Duodenal mucosa (tissue), 2 donors: ENCODE measurements around the gene C1QTNF3.
"Not testable (repeated sequence)": the region's sequence is repeated elsewhere in the genome, so short reads cannot be mapped to it uniquely, and the experiment has no call there.

Experiments used
- H3K27ac ChIP-seq: one replicate; pipeline ENCODE4 v1.7.0; 2013; ENCODE audit warnings: low read depth, low read length
- H3K27me3 ChIP-seq, 2 donors: one replicate each; pipeline ENCODE4 v1.7.0; 2013; ENCODE audit warnings: low read length in 2 of 2, control low read depth in 1 of 2; ENCODE audit not compliant: insufficient read depth in 2 of 2, control insufficient read depth in 1 of 2
- H3K36me3 ChIP-seq, 2 donors: one replicate each; pipeline ENCODE4 v1.7.0; 2013; ENCODE audit warnings: low read length in 2 of 2, control low read depth in 1 of 2; ENCODE audit not compliant: insufficient read depth in 2 of 2, control insufficient read depth in 1 of 2
- H3K4me1 ChIP-seq, 2 donors: one replicate each; pipeline ENCODE4 v1.7.0; 2013; ENCODE audit warnings: low read length in 2 of 2, control low read depth in 1 of 2; ENCODE audit not compliant: insufficient read depth in 2 of 2, control insufficient read depth in 1 of 2
- H3K4me3 ChIP-seq, 2 donors: one replicate each; pipeline ENCODE4 v1.7.0; 2013; ENCODE audit warnings: low read length in 2 of 2, low read depth in 1 of 2
- H3K9ac ChIP-seq, 2 donors: one replicate each; pipeline ENCODE4 v1.7.0; 2013; ENCODE audit warnings: low read length in 2 of 2, low read depth in 1 of 2
- H3K9me3 ChIP-seq, 2 donors: one replicate each; pipeline ENCODE4 v1.7.0; 2013; ENCODE audit warnings: low read length in 2 of 2, control low read depth in 1 of 2; ENCODE audit not compliant: control insufficient read depth in 1 of 2

Gene C1QTNF3

DNA sequence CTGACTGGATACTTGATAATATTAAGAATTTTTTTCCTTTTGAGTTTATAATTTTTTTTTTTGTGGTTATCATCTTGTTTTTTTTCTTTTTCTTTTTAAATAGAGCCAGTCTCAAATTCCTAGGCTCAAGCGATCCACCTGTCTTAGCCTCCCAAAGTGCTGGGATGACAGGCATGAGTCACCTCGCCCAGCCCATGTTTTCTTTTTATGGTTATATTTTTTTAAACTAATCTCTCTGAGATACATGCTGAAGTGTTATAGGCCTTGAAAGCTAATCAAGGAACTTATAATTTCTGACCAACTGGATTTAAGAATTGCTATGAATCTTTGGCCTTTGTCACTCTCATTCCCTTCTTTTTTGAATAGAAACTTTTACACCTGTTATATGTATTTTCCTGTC lies 28.4 kb downstream of the C1QTNF3 start:
- H3K36me3 ChIP-seq = no peaks in the 10 kb centered on the region
- no peaks in the 10 kb centered on the region for H3K9me3 ChIP-seq
- no peaks in the 10 kb centered on the region for H3K27me3 ChIP-seq
- H3K9ac ChIP-seq = no peak overlapping the region
- H3K4me1 ChIP-seq = peaks cover 8 to 12% of the 10 kb centered on the region in 2 donors
- H3K4me3 ChIP-seq = no peak overlapping the region
- H3K27ac ChIP-seq = no peak overlapping the region

DNA sequence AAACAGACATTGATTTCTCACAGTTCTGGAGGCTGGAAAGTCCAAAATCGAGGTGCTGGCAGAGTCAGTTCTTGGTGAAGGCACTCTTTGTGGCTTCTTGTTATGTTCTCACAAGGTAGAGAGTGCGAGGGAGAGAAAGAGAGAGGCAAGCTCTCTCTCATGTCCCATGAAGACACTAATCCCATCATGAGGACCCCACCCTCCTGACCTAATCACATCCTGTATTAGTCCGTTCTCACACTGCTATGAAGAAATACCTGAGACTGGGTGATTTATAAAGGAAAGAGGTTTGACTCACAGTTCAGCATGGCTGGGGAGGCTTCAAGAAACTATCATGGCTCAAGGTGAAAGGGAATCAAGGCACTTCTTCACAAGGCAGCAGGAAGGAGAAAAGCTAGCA lies 29.5 kb downstream of the C1QTNF3 start:
- no peak overlapping the region for H3K9ac ChIP-seq
- H3K27ac ChIP-seq = no peak overlapping the region
- H3K9me3 ChIP-seq = no peaks in the 10 kb centered on the region
- H3K27me3 ChIP-seq = no peaks in the 10 kb centered on the region
- peaks cover 18 to 22% of the 10 kb centered on the region in 2 donors for H3K4me1 ChIP-seq
- H3K36me3 ChIP-seq = no peaks in the 10 kb centered on the region
- no peak overlapping the region for H3K4me3 ChIP-seq

DNA sequence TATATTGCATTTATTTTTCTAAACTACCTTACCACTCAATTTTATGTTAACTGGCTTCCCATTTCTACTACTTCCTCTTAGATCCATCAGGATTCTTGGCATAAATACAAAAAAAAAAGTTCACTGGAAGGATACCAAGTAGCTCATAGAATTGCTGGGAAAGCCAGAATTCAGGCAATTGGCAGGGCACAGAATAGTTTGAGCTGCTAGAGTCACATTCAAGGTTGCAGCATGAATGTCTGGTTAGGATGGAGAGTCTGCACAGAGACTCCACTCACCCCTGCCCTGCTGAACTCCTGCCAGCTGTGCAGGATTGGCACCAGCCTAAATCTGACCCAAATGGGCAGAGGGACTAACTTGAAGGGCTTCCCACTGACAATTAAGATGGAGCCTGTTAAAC lies 30.2 kb downstream of the C1QTNF3 start:
- H3K4me1 ChIP-seq = peaks cover 18 to 23% of the 10 kb centered on the region in 2 donors
- H3K9ac ChIP-seq = no peak overlapping the region
- H3K9me3 ChIP-seq = no peaks in the 10 kb centered on the region
- H3K27me3 ChIP-seq = no peaks in the 10 kb centered on the region
- no peak overlapping the region for H3K27ac ChIP-seq
- H3K4me3 ChIP-seq = no peak overlapping the region
- no peaks in the 10 kb centered on the region for H3K36me3 ChIP-seq

GRCh38 chr5:34011536-34011935 lies 31.5 kb downstream of the C1QTNF3 start:
- Histone ChIP-seq H3K4me3 (no peak overlapping the region), H3K9me3 (no peaks in the 10 kb centered on the region), H3K27me3 (no peaks in the 10 kb centered on the region), H3K36me3 (no peaks in the 10 kb centered on the region), H3K27ac (no peak overlapping the region), H3K4me1 (peaks cover 23 to 30% of the 10 kb centered on the region in 2 donors), H3K9ac (no peak overlapping the region)

GRCh38 chr5:34010146-34010545 lies 32.9 kb downstream of the C1QTNF3 start:
- H3K4me1 ChIP-seq = peaks cover 21 to 24% of the 10 kb centered on the region in 2 donors
- not testable (repeated sequence) for H3K27me3 ChIP-seq, H3K9me3 ChIP-seq, H3K9ac ChIP-seq, H3K4me3 ChIP-seq, H3K36me3 ChIP-seq, H3K27ac ChIP-seq

GRCh38 chr5:34009610-34010009 lies 33.4 kb downstream of the C1QTNF3 start:
- Histone ChIP-seq H3K9ac (no peak overlapping the region), H3K9me3 (no peaks in the 10 kb centered on the region), H3K36me3 (no peaks in the 10 kb centered on the region), H3K4me1 (peaks cover 17 to 24% of the 10 kb centered on the region in 2 donors), H3K4me3 (no peak overlapping the region), H3K27me3 (no peaks in the 10 kb centered on the region), H3K27ac (no peak overlapping the region)

GRCh38 chr5:34008802-34009201 lies 34.2 kb downstream of the C1QTNF3 start:
- H3K27ac ChIP-seq = peak overlapping the region; percentile 89
- H3K36me3 ChIP-seq = peaks cover 0 to 7% of the 10 kb centered on the region in 2 donors
- H3K4me1 ChIP-seq = peaks cover 17 to 24% of the 10 kb centered on the region in 2 donors
- H3K9ac ChIP-seq = peak overlapping the region; percentile 78 to 82
- H3K4me3 ChIP-seq = peak overlapping the region; percentile 77 to 89
- H3K9me3 ChIP-seq = no peaks in the 10 kb centered on the region
- no peaks in the 10 kb centered on the region for H3K27me3 ChIP-seq

- Histone ChIP-seq H3K9me3 (no peaks in the 10 kb centered on the region), H3K4me3 (peak within 1 kb of the TSS; percentile 77 to 89), H3K27ac (peak within 1 kb of the TSS; percentile 89), H3K27me3 (no peaks in the 10 kb centered on the region), H3K9ac (peak within 1 kb of the TSS; percentile 78 to 82), H3K4me1 (peaks cover 17 to 24% of the 10 kb centered on the region in 2 donors), H3K36me3 (peaks cover 3 to 14% of the 10 kb centered on the region in 2 donors)
Observed at GRCh38 chr5:34007621-34008600, 35.1 kb downstream of the C1QTNF3 start, which contains the start of gene AMACR. TSS of gene AMACR (minus strand) at chr5:34008050. CDS start at chr5:34008019, 31 bp downstream.

GRCh38 chr5:34007201-34007620 lies 35.8 kb downstream of the C1QTNF3 start:
- peak overlapping the region; percentile 67 to 82 for H3K9ac ChIP-seq
- peaks cover 17 to 24% of the 10 kb centered on the region in 2 donors for H3K4me1 ChIP-seq
- peaks cover 6 to 21% of the 10 kb centered on the region in 2 donors for H3K36me3 ChIP-seq

DNA sequence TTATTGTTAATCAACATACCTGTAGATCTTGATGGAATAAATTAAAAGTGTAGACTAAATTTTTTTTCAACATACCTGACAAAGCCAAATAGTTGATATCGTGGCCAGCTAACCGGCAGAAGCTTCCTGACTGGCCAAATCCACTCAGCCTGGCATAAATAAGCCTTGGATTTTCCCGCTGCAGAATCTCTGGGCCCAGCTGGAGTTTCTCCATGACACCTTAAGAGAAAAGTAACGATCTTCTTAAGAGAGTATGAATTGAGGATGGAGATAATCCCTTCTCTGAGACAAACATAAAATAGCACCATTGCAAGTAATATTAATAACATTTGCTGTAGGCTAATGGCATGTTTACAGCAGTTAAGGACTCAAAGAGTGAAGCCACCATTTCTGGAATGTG lies 37.3 kb downstream of the C1QTNF3 start:
- no peak overlapping the region for H3K27ac ChIP-seq
- peaks cover 17 to 23% of the 10 kb centered on the region in 2 donors for H3K4me1 ChIP-seq
- H3K27me3 ChIP-seq = no peaks in the 10 kb centered on the region
- H3K4me3 ChIP-seq = no peak overlapping the region
- H3K9ac ChIP-seq = no peak overlapping the region
- H3K9me3 ChIP-seq = no peaks in the 10 kb centered on the region
- peaks cover 6 to 32% of the 10 kb centered on the region in 2 donors for H3K36me3 ChIP-seq

More at GRCh38 chr5:34007201-34007620, 35.8 kb downstream of the C1QTNF3 start:
- H3K9me3 ChIP-seq = no peaks in the 10 kb centered on the region
- H3K27me3 ChIP-seq = no peaks in the 10 kb centered on the region
- peak overlapping the region; percentile 89 for H3K27ac ChIP-seq
- H3K4me3 ChIP-seq = peak overlapping the region; percentile 77 to 89
